ENCODE measurements around the gene HHAT. TPM values are rescaled to one million over a fixed set of nuclear protein-coding genes. Genes with fewer than 3 reads are reported as not detected.

The HHAT gene
- total and polyA plus RNA-seq, 2 of the 13 experiments (the other 11 are each of a cell fraction or from before 2014, with no cell fraction given): 2.6 to 4.9 TPM

DNA sequence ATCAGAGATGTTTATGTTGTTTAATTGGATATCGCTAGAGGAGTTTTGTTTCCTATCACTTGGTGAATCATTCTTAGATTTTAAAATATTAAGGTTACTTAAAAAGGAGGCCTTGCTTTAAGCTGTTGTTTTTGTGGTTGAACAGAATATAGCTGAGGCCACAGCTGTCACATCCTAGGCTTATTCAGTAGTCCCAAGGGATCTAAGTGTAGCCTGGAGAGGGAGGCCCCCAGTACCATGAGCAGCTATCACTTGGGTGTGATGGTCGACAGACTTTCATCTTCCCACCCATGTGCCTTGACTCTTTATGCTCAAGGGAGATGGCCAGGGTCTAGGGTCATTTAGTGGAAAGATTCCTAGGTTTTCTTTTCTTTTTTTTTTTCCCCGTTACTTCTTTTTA lies 278.7 kb downstream of the HHAT start:
- CTCF ChIA-PET (ENCODE audit: low intra/inter-chr PET ratio, low total read pairs): no interaction called here
- intact Hi-C loops (cut with micrococcal nuclease; ENCODE audit: unreplicated experiment): no loop called here
- in situ Hi-C loops (cut with HindIII; ENCODE audit: extremely low pct_ligation_motif_present, low pct_unique_long_range_greater_than_20kb): no loop called here
- Histone ChIP-seq H3K9ac (ENCODE audit: insufficient read depth, low read depth, low read length) (no peak overlapping the region), H3K4me1 (ENCODE audit: insufficient read depth, low read length) (no peaks in the 10 kb centered on the region), H3K9me3 (ENCODE audit: low read length) (no peaks in the 10 kb centered on the region), H3K36me3 (replicated peaks in 1 of 2; ENCODE audit: control insufficient read depth in 1 of 2, insufficient read depth in 2 of 2, low read length in 2 of 2) (no peaks in the 10 kb centered on the region), H3K27ac (ENCODE audit: extremely low read length, insufficient read depth, low read length) (no peak overlapping the region), H3K4me3 (replicated peaks in 1 of 3; ENCODE audit: insufficient read depth in 1 of 3, low read depth in 2 of 3, low read length in 3 of 3) (no peak overlapping the region), H2AFZ (ENCODE audit: low read length) (no peak overlapping the region), H4K20me1 (ENCODE audit: insufficient read depth, low read length) (no peaks in the 10 kb centered on the region), H3K79me2 (ENCODE audit: insufficient read depth, low read length) (no peaks in the 10 kb centered on the region), H3K4me2 (ENCODE audit: low read depth, low read length) (no peak overlapping the region), H3K27me3 (ENCODE audit: control insufficient read depth in 1 of 2, insufficient read depth in 2 of 2, low read length in 2 of 2) (no peaks in the 10 kb centered on the region)
- ATAC-seq (no peak), FAIRE-seq (no peak), DNase-seq (ENCODE audit: low spot score) (no peak)
- BruUV-seq (replicated peaks): no TSS peak
- WGBS (ENCODE audit: low lambda C conversion rate): 33% methylated on average over 3 of the region's 3 CpGs
- POLR2A ChIA-PET: no interaction called here
- TF ChIP-seq ZNF124 (CRISPR knock-in tag; IDR thresholded peaks at IDR 0.05) (no peak), NFE2L1 (CRISPR knock-in tag; IDR thresholded peaks at IDR 0.05; ENCODE audit: borderline replicate concordance) (no peak), RFX1 (IDR thresholded peaks at IDR 0.05) (no peak), RNF2 (conservative IDR thresholded peaks at IDR 0.05; ENCODE audit: low read depth) (no peak), ZFY (CRISPR knock-in tag; IDR thresholded peaks at IDR 0.05) (no peak), ZNF264 (CRISPR knock-in tag; IDR thresholded peaks at IDR 0.05) (no peak), POLR2G (IDR thresholded peaks at IDR 0.05; ENCODE audit: low read depth, low read length) (no peak), FOSL1 (CRISPR knock-in tag; IDR thresholded peaks at IDR 0.05; ENCODE audit: borderline replicate concordance) (no peak), ZNF501 (CRISPR knock-in tag; IDR thresholded peaks at IDR 0.05) (no peak), ATF1 (CRISPR knock-in tag; IDR thresholded peaks at IDR 0.05) (no peak), KDM6A (CRISPR knock-in tag; IDR thresholded peaks at IDR 0.05; ENCODE audit: low read depth) (no peak), ZNF143 (CRISPR knock-in tag; IDR thresholded peaks at IDR 0.05) (no peak), ZNF839 (CRISPR knock-in tag; IDR thresholded peaks at IDR 0.05; ENCODE audit: borderline replicate concordance) (no peak), ZMYM3 (CRISPR knock-in tag; IDR thresholded peaks at IDR 0.05) (no peak)
- TF ChIP-seq, protein P1, sequence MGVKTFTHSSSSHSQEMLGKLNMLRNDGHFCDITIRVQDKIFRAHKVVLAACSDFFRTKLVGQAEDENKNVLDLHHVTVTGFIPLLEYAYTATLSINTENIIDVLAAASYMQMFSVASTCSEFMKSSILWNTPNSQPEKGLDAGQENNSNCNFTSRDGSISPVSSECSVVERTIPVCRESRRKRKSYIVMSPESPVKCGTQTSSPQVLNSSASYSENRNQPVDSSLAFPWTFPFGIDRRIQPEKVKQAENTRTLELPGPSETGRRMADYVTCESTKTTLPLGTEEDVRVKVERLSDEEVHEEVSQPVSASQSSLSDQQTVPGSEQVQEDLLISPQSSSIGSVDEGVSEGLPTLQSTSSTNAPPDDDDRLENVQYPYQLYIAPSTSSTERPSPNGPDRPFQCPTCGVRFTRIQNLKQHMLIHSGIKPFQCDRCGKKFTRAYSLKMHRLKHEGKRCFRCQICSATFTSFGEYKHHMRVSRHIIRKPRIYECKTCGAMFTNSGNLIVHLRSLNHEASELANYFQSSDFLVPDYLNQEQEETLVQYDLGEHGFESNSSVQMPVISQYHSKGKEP (CRISPR knock-in tag; IDR thresholded peaks at IDR 0.05): no peak
- TF ChIP-seq, protein P2, sequence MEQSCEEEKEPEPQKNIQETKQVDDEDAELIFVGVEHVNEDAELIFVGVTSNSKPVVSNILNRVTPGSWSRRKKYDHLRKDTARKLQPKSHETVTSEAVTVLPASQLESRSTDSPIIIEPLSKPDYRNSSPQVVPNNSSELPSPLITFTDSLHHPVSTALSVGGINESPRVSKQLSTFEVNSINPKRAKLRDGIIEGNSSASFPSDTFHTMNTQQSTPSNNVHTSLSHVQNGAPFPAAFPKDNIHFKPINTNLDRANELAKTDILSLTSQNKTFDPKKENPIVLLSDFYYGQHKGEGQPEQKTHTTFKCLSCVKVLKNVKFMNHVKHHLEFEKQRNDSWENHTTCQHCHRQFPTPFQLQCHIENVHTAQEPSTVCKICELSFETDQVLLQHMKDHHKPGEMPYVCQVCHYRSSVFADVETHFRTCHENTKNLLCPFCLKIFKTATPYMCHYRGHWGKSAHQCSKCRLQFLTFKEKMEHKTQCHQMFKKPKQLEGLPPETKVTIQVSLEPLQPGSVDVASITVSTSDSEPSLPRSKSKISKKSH (CRISPR knock-in tag; IDR thresholded peaks at IDR 0.05; ENCODE audit: borderline replicate concordance): no peak
- TF ChIP-seq, protein P3, sequence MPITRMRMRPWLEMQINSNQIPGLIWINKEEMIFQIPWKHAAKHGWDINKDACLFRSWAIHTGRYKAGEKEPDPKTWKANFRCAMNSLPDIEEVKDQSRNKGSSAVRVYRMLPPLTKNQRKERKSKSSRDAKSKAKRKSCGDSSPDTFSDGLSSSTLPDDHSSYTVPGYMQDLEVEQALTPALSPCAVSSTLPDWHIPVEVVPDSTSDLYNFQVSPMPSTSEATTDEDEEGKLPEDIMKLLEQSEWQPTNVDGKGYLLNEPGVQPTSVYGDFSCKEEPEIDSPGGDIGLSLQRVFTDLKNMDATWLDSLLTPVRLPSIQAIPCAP (CRISPR knock-in tag; IDR thresholded peaks at IDR 0.05; ENCODE audit: low read depth): no peak
- TF ChIP-seq, protein P4, sequence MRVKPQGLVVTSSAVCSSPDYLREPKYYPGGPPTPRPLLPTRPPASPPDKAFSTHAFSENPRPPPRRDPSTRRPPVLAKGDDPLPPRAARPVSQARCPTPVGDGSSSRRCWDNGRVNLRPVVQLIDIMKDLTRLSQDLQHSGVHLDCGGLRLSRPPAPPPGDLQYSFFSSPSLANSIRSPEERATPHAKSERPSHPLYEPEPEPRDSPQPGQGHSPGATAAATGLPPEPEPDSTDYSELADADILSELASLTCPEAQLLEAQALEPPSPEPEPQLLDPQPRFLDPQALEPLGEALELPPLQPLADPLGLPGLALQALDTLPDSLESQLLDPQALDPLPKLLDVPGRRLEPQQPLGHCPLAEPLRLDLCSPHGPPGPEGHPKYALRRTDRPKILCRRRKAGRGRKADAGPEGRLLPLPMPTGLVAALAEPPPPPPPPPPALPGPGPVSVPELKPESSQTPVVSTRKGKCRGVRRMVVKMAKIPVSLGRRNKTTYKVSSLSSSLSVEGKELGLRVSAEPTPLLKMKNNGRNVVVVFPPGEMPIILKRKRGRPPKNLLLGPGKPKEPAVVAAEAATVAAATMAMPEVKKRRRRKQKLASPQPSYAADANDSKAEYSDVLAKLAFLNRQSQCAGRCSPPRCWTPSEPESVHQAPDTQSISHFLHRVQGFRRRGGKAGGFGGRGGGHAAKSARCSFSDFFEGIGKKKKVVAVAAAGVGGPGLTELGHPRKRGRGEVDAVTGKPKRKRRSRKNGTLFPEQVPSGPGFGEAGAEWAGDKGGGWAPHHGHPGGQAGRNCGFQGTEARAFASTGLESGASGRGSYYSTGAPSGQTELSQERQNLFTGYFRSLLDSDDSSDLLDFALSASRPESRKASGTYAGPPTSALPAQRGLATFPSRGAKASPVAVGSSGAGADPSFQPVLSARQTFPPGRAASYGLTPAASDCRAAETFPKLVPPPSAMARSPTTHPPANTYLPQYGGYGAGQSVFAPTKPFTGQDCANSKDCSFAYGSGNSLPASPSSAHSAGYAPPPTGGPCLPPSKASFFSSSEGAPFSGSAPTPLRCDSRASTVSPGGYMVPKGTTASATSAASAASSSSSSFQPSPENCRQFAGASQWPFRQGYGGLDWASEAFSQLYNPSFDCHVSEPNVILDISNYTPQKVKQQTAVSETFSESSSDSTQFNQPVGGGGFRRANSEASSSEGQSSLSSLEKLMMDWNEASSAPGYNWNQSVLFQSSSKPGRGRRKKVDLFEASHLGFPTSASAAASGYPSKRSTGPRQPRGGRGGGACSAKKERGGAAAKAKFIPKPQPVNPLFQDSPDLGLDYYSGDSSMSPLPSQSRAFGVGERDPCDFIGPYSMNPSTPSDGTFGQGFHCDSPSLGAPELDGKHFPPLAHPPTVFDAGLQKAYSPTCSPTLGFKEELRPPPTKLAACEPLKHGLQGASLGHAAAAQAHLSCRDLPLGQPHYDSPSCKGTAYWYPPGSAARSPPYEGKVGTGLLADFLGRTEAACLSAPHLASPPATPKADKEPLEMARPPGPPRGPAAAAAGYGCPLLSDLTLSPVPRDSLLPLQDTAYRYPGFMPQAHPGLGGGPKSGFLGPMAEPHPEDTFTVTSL (CRISPR knock-in tag; IDR thresholded peaks at IDR 0.05; ENCODE audit: borderline replicate concordance): no peak
